ENCODE data around the gene SEMA6A.

SEMA6A gene

DNA sequence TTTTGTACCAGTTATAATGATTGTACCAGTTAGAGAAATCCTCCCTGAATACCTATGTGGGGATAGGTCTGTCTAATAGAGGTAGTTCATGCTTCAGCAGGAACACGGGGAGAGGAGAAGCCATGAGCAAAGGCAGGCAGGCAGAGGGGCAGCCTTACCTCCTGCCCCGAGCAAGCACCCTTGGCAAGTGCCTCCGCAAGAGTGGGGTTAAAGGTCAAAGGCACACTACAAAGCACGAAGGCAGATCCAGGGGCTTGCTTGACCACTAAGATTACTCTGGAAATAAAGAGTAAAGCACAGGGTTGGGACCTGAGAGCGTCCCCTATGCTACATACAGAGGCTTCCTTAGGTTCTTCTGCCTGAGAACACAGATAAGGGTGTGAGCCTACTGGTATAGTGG lies 100.9 kb downstream of the SEMA6A start:
- Mint-ChIP-seq H3K27me3 (no peaks in the 10 kb centered on the region), H3K36me3 (peaks cover 36% of the 10 kb centered on the region), H3K4me1 (no peaks in the 10 kb centered on the region), H3K27ac (no peak overlapping the region), H3K9me3 (peaks cover 4% of the 10 kb centered on the region), H3K4me3 (no peak overlapping the region)
- ATAC-seq (ENCODE audit: low read depth): no peak
- DNase-seq (ENCODE audit: low spot score in 2 of 2): no peak

DNA sequence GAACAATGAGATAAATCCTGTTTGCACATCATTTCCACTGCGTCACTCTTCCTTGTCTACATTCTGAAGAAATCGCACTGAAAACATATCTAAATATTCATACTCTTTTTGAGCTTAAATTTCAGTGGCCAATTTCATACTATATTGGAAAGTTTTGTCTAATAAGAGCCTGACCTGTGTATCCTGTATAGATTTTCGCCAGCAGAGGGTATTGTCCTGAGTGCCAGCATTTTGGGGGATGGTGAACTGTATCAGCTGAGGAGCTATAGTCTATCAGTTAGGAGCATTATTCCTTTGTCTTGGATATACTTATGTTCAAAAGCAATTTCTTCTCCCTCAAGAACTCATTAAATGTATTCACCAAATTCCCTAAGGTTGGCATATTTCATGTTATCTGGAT lies 102.3 kb downstream of the SEMA6A start:
- H3K4me1 Mint-ChIP-seq: no peaks in the 10 kb centered on the region
- H3K36me3 Mint-ChIP-seq: peaks cover 31% of the 10 kb centered on the region
- H3K4me3 Mint-ChIP-seq: no peak overlapping the region
- DNase-seq (ENCODE audit: low spot score in 2 of 2) (no peak), ATAC-seq (ENCODE audit: low read depth) (no peak)
- H3K9me3 Mint-ChIP-seq: peaks cover 2% of the 10 kb centered on the region
- no peaks in the 10 kb centered on the region for H3K27me3 Mint-ChIP-seq
- H3K27ac Mint-ChIP-seq: no peak overlapping the region

DNA sequence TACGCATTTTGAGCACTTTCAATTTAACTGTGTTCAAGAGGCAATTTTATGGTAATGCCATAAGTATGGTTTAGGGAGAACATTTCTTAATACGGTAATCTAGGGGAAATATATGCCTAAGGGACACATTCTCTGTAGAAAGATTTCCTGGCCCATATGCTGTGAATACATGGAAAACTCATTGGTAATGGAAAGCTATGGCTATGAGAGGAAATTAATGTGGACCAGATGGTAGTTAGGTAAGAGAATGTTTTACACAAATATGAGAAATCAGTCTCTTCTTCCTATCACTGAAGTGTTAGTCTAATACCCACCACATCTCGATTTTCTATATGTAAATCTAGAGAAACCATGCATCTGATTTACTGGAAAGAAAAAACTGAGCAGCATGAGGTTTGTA lies 105.0 kb downstream of the SEMA6A start:
- Mint-ChIP-seq H3K9me3 (no peaks in the 10 kb centered on the region), H3K27ac (no peak overlapping the region), H3K36me3 (peaks cover 27% of the 10 kb centered on the region), H3K4me1 (no peaks in the 10 kb centered on the region), H3K27me3 (no peaks in the 10 kb centered on the region), H3K4me3 (no peak overlapping the region)
- ATAC-seq (ENCODE audit: low read depth) (no peak), DNase-seq (ENCODE audit: low spot score in 2 of 2) (no peak)

DNA sequence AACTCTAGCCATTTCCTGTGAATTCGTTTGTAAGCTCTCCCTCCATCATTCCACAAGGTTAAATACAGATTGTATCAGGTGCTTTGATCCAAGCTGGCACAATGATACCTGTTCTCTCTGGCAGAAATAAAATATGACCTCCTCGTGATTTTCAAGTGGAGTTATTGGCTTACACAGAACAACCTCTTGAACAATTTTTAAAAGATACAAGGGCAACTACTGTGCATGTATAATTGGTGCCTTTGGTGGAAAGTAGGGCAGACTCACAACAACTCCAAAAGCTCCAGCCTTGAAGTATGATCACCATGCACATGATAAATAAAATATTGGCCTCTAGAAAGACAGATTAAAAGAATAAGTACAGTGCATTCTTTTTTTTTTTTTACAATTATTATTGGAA lies 106.0 kb downstream of the SEMA6A start:
- Mint-ChIP-seq H3K4me3 (no peak overlapping the region), H3K27ac (no peak overlapping the region), H3K27me3 (no peaks in the 10 kb centered on the region), H3K9me3 (peaks cover 2% of the 10 kb centered on the region), H3K36me3 (peaks cover 32% of the 10 kb centered on the region), H3K4me1 (no peaks in the 10 kb centered on the region)
- DNase-seq (ENCODE audit: low spot score in 2 of 2) (no peak), ATAC-seq (ENCODE audit: low read depth) (no peak)

DNA sequence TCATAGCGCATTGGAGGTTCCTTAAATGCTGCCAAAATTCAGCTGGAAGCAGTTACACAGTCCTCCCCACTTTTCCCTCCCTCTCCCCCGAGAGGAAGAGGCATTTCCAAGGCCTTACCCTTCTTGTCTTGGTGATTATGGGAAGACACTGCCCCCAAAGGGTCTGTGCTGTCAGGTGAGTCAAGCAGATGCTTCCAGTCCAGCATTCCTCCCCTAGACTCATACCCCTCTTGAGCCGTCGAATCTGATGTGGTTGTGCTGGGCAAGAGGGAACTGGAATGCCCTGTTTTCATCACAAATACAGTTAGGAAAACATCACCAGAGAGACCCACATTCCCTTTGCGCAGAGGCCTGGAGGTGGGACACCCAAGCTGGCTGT lies 107.2 kb downstream of the SEMA6A start:
- Mint-ChIP-seq H3K4me1 (no peaks in the 10 kb centered on the region), H3K36me3 (peaks cover 29% of the 10 kb centered on the region), H3K4me3 (no peak overlapping the region), H3K9me3 (peaks cover 2% of the 10 kb centered on the region), H3K27me3 (no peaks in the 10 kb centered on the region), H3K27ac (no peak overlapping the region)
- ATAC-seq (ENCODE audit: low read depth): no peak
- DNase-seq (ENCODE audit: low spot score in 2 of 2): no peak

DNA sequence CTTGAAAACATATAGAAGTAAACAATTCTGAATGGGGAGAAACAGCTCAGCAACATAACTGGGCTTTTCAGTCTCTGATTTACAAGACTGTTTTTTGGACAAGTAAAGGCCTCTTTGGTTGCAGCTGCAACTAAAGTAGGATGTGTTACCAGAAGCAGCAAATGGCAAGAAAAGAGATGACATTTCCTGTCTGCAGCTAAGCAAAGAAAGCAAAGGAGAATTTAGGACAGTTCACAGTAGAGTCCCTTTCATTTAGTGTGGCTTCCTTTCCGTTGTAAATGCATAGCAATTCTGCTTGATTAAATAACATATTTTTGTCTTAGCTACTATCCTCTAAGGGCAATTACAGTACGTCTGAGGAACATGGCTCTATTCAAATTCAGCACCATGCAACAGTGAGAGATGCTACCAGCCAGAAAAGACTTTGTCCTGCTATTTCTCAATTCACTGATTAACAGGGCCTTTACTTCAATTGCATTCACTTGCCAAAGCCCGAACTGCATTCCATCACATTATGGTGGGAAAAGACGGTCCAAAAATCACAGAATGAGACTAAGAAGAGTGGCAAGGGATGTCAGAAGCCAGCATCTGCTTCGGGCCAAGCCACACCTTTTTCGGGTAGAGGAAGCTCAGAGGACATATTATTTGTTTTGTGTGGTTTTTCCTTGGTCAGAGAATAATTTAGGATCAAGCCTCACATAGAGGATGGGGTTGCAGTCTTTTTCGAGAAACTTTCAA lies 107.7 kb downstream of the SEMA6A start:
- Mint-ChIP-seq H3K9me3 (peaks cover 2% of the 10 kb centered on the region), H3K4me1 (no peaks in the 10 kb centered on the region), H3K36me3 (peaks cover 29% of the 10 kb centered on the region), H3K27me3 (no peaks in the 10 kb centered on the region), H3K4me3 (no peak overlapping the region), H3K27ac (no peak overlapping the region)
- no peak for ATAC-seq (ENCODE audit: low read depth)
- no peak for DNase-seq (ENCODE audit: low spot score in 2 of 2)

DNA sequence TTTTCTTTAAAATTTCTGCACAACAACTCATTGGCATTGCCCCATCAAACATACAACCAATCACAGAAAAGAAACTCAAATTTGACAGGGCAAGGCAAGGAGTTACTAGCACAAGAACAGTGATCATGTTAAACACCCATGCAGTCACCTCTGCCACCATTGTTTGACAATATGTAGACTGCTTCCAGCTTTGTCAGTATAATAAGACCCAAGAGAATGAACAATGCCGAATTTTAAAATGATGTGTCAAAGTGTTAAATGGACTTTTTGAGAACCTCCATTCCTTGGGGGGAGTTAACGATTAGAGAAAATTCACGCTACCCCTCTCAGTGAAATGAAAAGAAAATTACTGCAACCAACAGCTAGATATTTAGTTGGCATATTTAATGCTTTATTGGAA lies 109.2 kb downstream of the SEMA6A start:
- no peak overlapping the region for H3K27ac Mint-ChIP-seq
- H3K4me1 Mint-ChIP-seq: no peaks in the 10 kb centered on the region
- H3K4me3 Mint-ChIP-seq: no peak overlapping the region
- DNase-seq (ENCODE audit: low spot score in 2 of 2): no peak
- peaks cover 26% of the 10 kb centered on the region for H3K36me3 Mint-ChIP-seq
- H3K9me3 Mint-ChIP-seq: peaks cover 2% of the 10 kb centered on the region
- no peak for ATAC-seq (ENCODE audit: low read depth)
- no peaks in the 10 kb centered on the region for H3K27me3 Mint-ChIP-seq

DNA sequence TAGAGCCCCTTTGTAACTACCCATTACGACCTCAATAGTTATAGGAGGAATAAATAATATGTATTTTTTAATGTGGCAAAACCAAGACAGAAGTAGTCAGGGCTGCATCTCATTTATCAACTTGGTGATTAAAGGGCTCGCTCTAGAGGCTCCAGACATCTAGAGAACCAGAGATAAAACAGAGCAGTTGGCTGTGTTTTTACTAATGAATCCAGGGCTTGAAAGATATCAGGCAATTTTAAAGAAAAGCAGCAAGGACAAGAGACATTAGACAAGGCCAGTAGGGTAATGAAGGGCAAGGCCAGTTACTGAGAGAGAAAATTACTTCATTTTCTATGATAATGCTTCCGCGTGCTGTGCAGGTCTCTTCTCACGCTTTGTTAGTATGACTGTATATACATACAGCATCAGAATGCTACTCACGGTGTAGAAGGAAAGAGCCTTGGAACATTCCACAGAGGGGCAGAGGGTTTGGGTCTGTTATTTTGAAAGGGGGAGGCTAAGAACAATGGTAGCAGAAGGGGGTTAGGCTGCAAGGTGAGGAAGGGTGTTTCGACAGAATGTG lies 110.4 kb downstream of the SEMA6A start:
- H3K9me3 Mint-ChIP-seq: peaks cover 2% of the 10 kb centered on the region
- ATAC-seq (ENCODE audit: low read depth) (no peak), DNase-seq (ENCODE audit: low spot score in 2 of 2) (no peak)
- peaks cover 28% of the 10 kb centered on the region for H3K36me3 Mint-ChIP-seq
- no peak overlapping the region for H3K27ac Mint-ChIP-seq
- no peaks in the 10 kb centered on the region for H3K4me1 Mint-ChIP-seq
- no peaks in the 10 kb centered on the region for H3K27me3 Mint-ChIP-seq
- no peak overlapping the region for H3K4me3 Mint-ChIP-seq

DNA sequence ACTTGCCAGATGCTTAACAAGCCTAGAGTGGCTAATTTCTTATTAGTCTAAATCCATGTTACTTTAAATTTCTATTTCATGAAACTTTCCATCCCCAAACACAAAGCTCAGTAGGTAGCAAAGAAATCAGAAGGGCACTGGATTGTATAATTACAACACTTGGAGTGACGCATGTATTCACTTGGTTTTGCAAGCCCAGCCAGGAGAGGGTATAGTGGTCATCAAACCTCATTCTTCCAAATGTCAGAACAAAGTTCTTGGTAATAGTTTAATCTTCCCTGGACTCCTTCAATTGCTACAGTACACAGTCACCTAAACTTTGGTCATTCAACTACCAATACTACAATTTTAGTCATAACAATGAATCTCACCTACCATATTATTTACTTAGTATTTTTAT lies 112.1 kb downstream of the SEMA6A start:
- no peak overlapping the region for H3K27ac Mint-ChIP-seq
- H3K4me3 Mint-ChIP-seq: no peak overlapping the region
- H3K36me3 Mint-ChIP-seq: peaks cover 25% of the 10 kb centered on the region
- H3K4me1 Mint-ChIP-seq: no peaks in the 10 kb centered on the region
- peaks cover 2% of the 10 kb centered on the region for H3K9me3 Mint-ChIP-seq
- H3K27me3 Mint-ChIP-seq: no peaks in the 10 kb centered on the region
- no peak for ATAC-seq (ENCODE audit: low read depth)
- no peak for DNase-seq (ENCODE audit: low spot score in 2 of 2)

DNA sequence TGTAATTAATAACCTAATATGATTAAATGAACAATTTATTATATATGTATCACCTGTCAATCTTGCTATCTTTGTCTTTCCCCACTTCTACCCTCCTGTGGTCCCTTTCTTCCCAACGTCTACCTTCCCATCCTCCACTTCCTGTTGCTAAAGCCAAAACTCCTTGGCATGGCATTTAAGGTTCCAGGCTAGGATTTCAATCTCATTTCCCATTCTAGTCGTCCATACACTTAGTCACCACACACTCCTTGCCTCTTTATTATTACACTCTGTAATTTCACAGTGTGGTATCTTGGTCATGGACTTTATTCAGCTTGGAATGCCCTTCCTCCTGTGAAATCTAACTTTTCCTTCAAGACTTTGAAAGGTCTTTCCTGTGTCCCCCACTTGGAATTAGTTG lies 115.3 kb downstream of the SEMA6A start:
- H3K27ac Mint-ChIP-seq: no peak overlapping the region
- H3K36me3 Mint-ChIP-seq: peaks cover 10% of the 10 kb centered on the region
- no peak for ATAC-seq (ENCODE audit: low read depth)
- DNase-seq (ENCODE audit: low spot score in 2 of 2): no peak
- H3K4me3 Mint-ChIP-seq: no peak overlapping the region
- H3K9me3 Mint-ChIP-seq: no peaks in the 10 kb centered on the region
- H3K4me1 Mint-ChIP-seq: peaks cover 4% of the 10 kb centered on the region
- H3K27me3 Mint-ChIP-seq: no peaks in the 10 kb centered on the region

DNA sequence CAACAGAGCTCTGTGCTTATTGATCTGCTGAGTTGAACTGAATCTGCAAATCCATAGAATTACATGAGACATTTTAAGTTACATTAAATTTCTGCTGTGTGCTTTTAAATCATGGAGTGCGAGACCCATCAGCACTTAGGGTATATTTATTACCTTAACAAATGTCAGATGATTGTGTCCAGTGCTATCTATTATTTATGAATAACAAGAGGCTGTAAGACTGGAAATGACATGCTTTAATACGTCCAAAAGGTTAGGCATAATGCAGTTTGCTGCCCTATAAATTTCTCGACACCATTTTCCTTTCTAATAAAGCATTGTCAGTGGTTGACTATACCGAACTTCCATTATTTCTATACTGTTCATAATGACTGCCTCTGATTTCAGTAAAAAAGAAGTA lies 117.6 kb downstream of the SEMA6A start:
- DNase-seq (ENCODE audit: low spot score in 2 of 2) (no peak), ATAC-seq (ENCODE audit: low read depth) (no peak)
- Mint-ChIP-seq H3K4me3 (no peak overlapping the region), H3K27ac (no peak overlapping the region), H3K36me3 (peaks cover 14% of the 10 kb centered on the region), H3K27me3 (no peaks in the 10 kb centered on the region), H3K4me1 (peaks cover 19% of the 10 kb centered on the region), H3K9me3 (no peaks in the 10 kb centered on the region)

DNA sequence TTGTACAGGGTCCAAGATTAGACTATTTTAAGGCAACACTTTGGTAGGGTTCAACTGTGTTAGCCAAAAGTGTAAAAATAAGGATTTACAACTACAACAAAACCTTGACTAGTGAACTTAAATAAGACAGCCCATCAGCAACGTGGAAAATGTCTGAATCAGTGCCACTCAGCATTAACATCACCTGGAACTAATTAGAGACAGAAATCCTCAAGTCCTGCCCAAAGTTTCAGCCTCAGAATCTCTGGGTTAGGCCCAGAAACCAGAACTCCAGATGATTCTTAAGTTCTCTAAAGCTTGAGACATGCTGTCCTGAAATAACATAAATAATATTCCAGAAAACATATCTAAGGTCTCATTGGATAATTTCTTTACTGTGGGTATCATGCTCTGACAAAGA lies 118.6 kb downstream of the SEMA6A start:
- DNase-seq (ENCODE audit: low spot score in 2 of 2): no peak
- Mint-ChIP-seq H3K27me3 (no peaks in the 10 kb centered on the region), H3K4me1 (peaks cover 19% of the 10 kb centered on the region), H3K36me3 (peaks cover 15% of the 10 kb centered on the region), H3K27ac (no peak overlapping the region), H3K9me3 (no peaks in the 10 kb centered on the region), H3K4me3 (no peak overlapping the region)
- ATAC-seq (ENCODE audit: low read depth): no peak

DNA sequence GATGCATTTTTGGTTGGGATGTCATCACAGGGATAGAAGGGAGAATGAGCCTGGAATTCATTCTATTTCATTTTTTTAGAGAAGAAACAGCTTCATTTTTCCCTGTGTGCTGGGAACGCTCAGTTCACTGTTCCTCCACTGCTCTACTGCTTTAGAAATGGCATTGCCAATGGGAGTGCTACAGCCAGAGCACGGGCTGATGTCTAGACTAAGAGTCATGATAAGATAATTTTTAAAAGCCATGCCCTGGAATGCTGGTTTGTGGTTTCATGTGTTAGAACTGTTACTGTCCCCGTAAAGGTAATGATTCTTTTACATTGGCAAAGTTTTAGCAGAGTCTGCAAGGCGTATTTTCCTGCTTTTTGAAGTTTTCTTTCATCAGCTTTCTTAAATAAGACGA lies 119.6 kb downstream of the SEMA6A start:
- ATAC-seq (ENCODE audit: low read depth): no peak
- no peaks in the 10 kb centered on the region for H3K9me3 Mint-ChIP-seq
- H3K36me3 Mint-ChIP-seq: peaks cover 21% of the 10 kb centered on the region
- H3K27me3 Mint-ChIP-seq: no peaks in the 10 kb centered on the region
- H3K4me3 Mint-ChIP-seq: no peak overlapping the region
- no peak overlapping the region for H3K27ac Mint-ChIP-seq
- peaks cover 19% of the 10 kb centered on the region for H3K4me1 Mint-ChIP-seq
- DNase-seq (ENCODE audit: low spot score in 2 of 2): no peak

DNA sequence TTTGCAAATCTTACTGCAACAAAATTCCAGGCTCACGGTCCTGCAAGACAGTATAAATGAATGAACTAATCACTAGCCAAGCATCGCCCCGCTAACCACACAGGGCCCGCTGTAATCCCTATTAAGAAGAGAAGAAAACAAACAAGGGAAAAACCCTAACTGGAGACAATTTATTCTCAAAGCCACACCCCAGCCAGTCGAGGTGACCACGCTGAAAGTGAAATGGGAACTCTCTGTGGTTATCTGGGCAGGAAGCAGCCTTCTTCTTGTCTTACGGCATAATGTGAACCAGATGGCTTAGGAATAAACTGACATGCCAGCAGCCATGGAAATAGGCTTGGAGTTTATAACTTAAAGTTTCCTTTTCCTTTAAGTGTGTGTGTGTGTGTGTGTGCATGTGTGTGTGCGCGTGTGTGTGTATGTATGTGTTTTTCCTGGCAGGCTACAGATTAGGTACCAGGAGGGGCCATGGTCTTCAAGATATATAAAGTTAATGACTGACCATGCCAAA lies 120.2 kb downstream of the SEMA6A start:
- peaks cover 20% of the 10 kb centered on the region for H3K36me3 Mint-ChIP-seq
- H3K4me1 Mint-ChIP-seq: peaks cover 19% of the 10 kb centered on the region
- H3K4me3 Mint-ChIP-seq: no peak overlapping the region
- peak; percentile 81 for ATAC-seq (ENCODE audit: low read depth)
- H3K27me3 Mint-ChIP-seq: no peaks in the 10 kb centered on the region
- H3K9me3 Mint-ChIP-seq: no peaks in the 10 kb centered on the region
- DNase-seq (ENCODE audit: low spot score in 2 of 2): peak in 1 of 2 donors; percentile 3
- H3K27ac Mint-ChIP-seq: peak overlapping the region; percentile 62

DNA sequence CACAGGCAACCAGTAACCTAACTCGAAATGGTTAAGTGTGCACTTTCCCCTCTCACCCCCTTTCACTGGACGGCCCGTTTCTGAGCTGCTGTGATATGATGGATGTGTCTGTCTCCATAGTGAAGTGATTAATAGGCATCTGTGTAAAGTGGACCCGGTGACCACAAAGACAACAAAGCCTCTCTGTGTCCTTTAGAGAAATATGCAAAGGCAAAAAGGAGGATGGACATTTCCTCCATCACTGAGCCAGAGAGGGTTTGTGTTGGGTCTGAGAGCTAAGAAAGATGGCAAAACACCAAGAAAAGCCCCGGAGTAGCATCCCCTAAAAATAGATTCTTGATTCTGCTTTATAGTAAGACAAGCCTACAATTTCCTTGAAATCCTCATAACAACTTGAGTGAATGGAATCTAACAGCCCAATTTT lies 120.6 kb downstream of the SEMA6A start:
- Mint-ChIP-seq H3K36me3 (peaks cover 21% of the 10 kb centered on the region), H3K4me1 (peaks cover 19% of the 10 kb centered on the region), H3K4me3 (no peak overlapping the region), H3K27ac (peak overlapping the region; percentile 62), H3K9me3 (no peaks in the 10 kb centered on the region), H3K27me3 (no peaks in the 10 kb centered on the region)
- DNase-seq (ENCODE audit: low spot score in 2 of 2) (no peak), ATAC-seq (ENCODE audit: low read depth) (no peak)

All from memory B cell (primary cell).